ENCODE results near the gene INAVA. TPM values are rescaled to one million over a fixed set of nuclear protein-coding genes. Genes with fewer than 3 reads are reported as not detected.

Gene INAVA
- total and polyA plus RNA-seq, 2 of the 13 experiments (the other 11 are each of a cell fraction or from before 2014, with no cell fraction given), result 6.0 to 13.5 TPM

DNA sequence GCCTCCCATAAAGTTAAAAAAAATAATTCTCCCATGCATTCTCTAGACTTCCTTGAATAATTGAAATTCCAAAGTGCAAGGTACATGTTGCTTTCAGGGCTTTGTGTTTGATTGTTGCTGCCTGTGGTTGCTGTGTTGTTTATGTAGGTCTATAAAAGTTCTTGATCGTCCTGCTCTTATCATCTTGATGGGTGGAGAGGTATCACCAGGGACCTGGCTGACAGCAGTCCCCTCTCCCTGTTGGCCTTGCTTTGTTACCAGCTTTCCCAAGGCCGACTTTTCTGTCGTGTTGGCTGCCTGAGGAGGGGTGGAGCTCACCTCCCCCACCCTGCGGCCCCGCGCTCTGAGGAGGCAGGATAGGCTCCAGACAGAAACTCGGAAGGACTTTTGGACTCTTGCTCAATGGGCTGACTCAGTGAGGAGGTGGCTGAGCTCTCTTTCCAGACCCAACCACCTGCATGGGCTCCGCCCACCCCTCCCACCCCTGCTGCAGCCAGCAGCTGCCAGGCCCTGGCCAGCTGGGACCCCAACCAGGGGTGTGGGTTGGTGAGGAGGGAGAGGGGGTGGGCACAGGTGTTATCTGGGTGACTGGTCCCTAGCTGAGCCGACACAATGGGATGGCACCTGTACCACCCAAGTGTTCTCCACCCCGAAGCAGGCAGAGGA is 2.0 kb downstream of the INAVA start (continued):
- TF ChIP-seq ZNF275 (CRISPR knock-in tag; IDR thresholded peaks at IDR 0.05; ENCODE audit: borderline replicate concordance), result no peak
- no peak for TF ChIP-seq ZNF414 (CRISPR knock-in tag; IDR thresholded peaks at IDR 0.05)
- TF ChIP-seq, protein P1, sequence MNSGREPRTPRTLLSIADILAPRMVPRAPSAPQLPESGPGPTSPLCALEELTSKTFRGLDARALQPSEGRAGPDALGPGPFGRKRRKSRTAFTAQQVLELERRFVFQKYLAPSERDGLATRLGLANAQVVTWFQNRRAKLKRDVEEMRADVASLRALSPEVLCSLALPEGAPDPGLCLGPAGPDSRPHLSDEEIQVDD (CRISPR knock-in tag; IDR thresholded peaks at IDR 0.05; ENCODE audit: borderline replicate concordance), result no peak
- no peak for TF ChIP-seq ZNF30 (CRISPR knock-in tag; IDR thresholded peaks at IDR 0.05)
- no peak for TF ChIP-seq ZNF556 (CRISPR knock-in tag; IDR thresholded peaks at IDR 0.05; ENCODE audit: borderline replicate concordance)
- TF ChIP-seq, protein P2, sequence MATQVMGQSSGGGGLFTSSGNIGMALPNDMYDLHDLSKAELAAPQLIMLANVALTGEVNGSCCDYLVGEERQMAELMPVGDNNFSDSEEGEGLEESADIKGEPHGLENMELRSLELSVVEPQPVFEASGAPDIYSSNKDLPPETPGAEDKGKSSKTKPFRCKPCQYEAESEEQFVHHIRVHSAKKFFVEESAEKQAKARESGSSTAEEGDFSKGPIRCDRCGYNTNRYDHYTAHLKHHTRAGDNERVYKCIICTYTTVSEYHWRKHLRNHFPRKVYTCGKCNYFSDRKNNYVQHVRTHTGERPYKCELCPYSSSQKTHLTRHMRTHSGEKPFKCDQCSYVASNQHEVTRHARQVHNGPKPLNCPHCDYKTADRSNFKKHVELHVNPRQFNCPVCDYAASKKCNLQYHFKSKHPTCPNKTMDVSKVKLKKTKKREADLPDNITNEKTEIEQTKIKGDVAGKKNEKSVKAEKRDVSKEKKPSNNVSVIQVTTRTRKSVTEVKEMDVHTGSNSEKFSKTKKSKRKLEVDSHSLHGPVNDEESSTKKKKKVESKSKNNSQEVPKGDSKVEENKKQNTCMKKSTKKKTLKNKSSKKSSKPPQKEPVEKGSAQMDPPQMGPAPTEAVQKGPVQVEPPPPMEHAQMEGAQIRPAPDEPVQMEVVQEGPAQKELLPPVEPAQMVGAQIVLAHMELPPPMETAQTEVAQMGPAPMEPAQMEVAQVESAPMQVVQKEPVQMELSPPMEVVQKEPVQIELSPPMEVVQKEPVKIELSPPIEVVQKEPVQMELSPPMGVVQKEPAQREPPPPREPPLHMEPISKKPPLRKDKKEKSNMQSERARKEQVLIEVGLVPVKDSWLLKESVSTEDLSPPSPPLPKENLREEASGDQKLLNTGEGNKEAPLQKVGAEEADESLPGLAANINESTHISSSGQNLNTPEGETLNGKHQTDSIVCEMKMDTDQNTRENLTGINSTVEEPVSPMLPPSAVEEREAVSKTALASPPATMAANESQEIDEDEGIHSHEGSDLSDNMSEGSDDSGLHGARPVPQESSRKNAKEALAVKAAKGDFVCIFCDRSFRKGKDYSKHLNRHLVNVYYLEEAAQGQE (IDR thresholded peaks at IDR 0.05; ENCODE audit: borderline replicate concordance in 1 of 2, low read depth in 1 of 2, low read length in 2 of 2), result peak in 1 of 2 experiments; percentile 45; a peak in 1 of 4 replicates
- TF ChIP-seq, protein P3, sequence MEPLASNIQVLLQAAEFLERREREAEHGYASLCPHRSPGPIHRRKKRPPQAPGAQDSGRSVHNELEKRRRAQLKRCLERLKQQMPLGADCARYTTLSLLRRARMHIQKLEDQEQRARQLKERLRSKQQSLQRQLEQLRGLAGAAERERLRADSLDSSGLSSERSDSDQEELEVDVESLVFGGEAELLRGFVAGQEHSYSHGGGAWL (CRISPR knock-in tag; IDR thresholded peaks at IDR 0.05), result no peak
- no peak for TF ChIP-seq ZNF569 (CRISPR knock-in tag; IDR thresholded peaks at IDR 0.05; ENCODE audit: borderline replicate concordance)
- no peak for TF ChIP-seq ZC3H13 (CRISPR knock-in tag; IDR thresholded peaks at IDR 0.05)
- TF ChIP-seq KDM5A (IDR thresholded peaks at IDR 0.05; ENCODE audit: borderline replicate concordance, low read length), result no peak
- TF ChIP-seq ZNF720 (CRISPR knock-in tag; IDR thresholded peaks at IDR 0.05), result no peak
- TF ChIP-seq SETDB1 (CRISPR knock-in tag; IDR thresholded peaks at IDR 0.05; ENCODE audit: borderline replicate concordance), result no peak
- no peak for TF ChIP-seq ZNF562 (CRISPR knock-in tag; IDR thresholded peaks at IDR 0.05; ENCODE audit: borderline replicate concordance)
- TF ChIP-seq NR2F6 (IDR thresholded peaks at IDR 0.05), result peak; percentile 57
- TF ChIP-seq NR2F6 (CRISPR knock-in tag; IDR thresholded peaks at IDR 0.05), result peak; percentile 76
- no peak for TF ChIP-seq ZBTB44 (CRISPR knock-in tag; IDR thresholded peaks at IDR 0.05)
- TF ChIP-seq ZNF614 (CRISPR knock-in tag; IDR thresholded peaks at IDR 0.05; ENCODE audit: borderline replicate concordance), result peak; percentile 38; the same call in 1 of the 2 replicates
- TF ChIP-seq KDM4B (CRISPR knock-in tag; IDR thresholded peaks at IDR 0.05), result 0 out of 2 replicates have a peak, but pooled peaks have one; percentile 76
- TF ChIP-seq ZNF7 (CRISPR knock-in tag; IDR thresholded peaks at IDR 0.05), result no peak
- peak; percentile 77; the same call in 1 of the 2 replicates for TF ChIP-seq SOX5 (CRISPR knock-in tag; IDR thresholded peaks at IDR 0.05; ENCODE audit: borderline replicate concordance)
- TF ChIP-seq HDAC2 (CRISPR knock-in tag; IDR thresholded peaks at IDR 0.05), result peak; percentile 95
- TF ChIP-seq MXD4 (CRISPR knock-in tag; IDR thresholded peaks at IDR 0.05), result no peak
- no peak for TF ChIP-seq ZNF678 (CRISPR knock-in tag; IDR thresholded peaks at IDR 0.05)
